Measurements from ENCODE around the gene NPPB.

DNA sequence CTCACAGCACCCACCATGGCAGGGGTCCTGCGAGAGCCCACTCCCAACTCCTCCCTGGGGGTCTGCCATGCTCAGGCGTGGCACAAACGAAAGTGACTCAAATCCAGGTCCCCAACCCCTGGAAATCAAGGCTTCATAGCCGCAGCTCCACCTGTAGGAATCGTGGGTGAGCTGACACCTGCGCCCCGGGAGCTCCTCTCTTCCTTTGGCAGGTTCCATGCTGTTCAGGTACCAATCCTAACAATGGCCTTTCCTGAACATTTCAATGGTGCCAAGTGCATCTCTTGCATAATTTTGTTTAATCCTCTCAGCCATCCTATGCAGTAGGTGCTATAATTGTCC is 28.9 kb upstream of the NPPB start:
- TF ChIP-seq, protein P1, sequence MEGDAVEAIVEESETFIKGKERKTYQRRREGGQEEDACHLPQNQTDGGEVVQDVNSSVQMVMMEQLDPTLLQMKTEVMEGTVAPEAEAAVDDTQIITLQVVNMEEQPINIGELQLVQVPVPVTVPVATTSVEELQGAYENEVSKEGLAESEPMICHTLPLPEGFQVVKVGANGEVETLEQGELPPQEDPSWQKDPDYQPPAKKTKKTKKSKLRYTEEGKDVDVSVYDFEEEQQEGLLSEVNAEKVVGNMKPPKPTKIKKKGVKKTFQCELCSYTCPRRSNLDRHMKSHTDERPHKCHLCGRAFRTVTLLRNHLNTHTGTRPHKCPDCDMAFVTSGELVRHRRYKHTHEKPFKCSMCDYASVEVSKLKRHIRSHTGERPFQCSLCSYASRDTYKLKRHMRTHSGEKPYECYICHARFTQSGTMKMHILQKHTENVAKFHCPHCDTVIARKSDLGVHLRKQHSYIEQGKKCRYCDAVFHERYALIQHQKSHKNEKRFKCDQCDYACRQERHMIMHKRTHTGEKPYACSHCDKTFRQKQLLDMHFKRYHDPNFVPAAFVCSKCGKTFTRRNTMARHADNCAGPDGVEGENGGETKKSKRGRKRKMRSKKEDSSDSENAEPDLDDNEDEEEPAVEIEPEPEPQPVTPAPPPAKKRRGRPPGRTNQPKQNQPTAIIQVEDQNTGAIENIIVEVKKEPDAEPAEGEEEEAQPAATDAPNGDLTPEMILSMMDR (IDR thresholded peaks at IDR 0.05; ENCODE audit: control extremely low read depth in 1 of 3, insufficient read depth in 1 of 3, low read depth in 1 of 3, low read length in 3 of 3) = peak in 2 of 3 experiments; percentile 9 to 39; a peak in 2 of 4 replicates
- TF ChIP-seq POLR2A (IDR thresholded peaks at IDR 0.05; ENCODE audit: control extremely low read depth in 1 of 2, low read depth in 2 of 2, low read length in 2 of 2) = no peak
- no peak for TF ChIP-seq POLR2AphosphoS5 (IDR thresholded peaks at IDR 0.05; ENCODE audit: low read depth, low read length)
- TF ChIP-seq, protein P2, sequence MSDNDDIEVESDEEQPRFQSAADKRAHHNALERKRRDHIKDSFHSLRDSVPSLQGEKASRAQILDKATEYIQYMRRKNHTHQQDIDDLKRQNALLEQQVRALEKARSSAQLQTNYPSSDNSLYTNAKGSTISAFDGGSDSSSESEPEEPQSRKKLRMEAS (IDR thresholded peaks at IDR 0.05) = no peak

Measured in H1 (cell line).